Measurements from ENCODE around the gene C15orf39. TPM values are rescaled to one million over a fixed set of nuclear protein-coding genes. Genes with fewer than 3 reads are reported as not detected.

Gene C15orf39
- total and polyA plus RNA-seq, 9 of the 15 experiments (the other 6 are each of a cell fraction or from before 2014, with no cell fraction given) = 0.31 to 29.8 (median 4.4) TPM

GRCh38 chr15:75178171-75178937, 23.3 kb upstream of the C15orf39 start (continued):
- TF ChIP-seq ZNF592 (IDR thresholded peaks at IDR 0.05) = peak; percentile 21
- TF ChIP-seq JUN (IDR thresholded peaks at IDR 0.05; ENCODE audit: borderline replicate concordance, low read depth, low read length) = no peak
- no peak for TF ChIP-seq JUN (CRISPR knock-in tag; IDR thresholded peaks at IDR 0.05; ENCODE audit: borderline replicate concordance)
- TF ChIP-seq KAT8 (IDR thresholded peaks at IDR 0.05; ENCODE audit: low read depth) = no peak
- no peak for TF ChIP-seq ZBTB43 (CRISPR knock-in tag; IDR thresholded peaks at IDR 0.05)
- no peak for TF ChIP-seq PATZ1 (CRISPR knock-in tag; IDR thresholded peaks at IDR 0.05; ENCODE audit: borderline replicate concordance)
- no peak for TF ChIP-seq RAD51 (IDR thresholded peaks at IDR 0.05; ENCODE audit: borderline replicate concordance, low read depth)
- no peak for TF ChIP-seq ZC3H11A (IDR thresholded peaks at IDR 0.05; ENCODE audit: low read depth, low read length)
- TF ChIP-seq CCNT2 (IDR thresholded peaks at IDR 0.05; ENCODE audit: borderline replicate concordance, extremely low read depth, insufficient read length, low read depth, low read length) = peak; percentile 64
- no peak for TF ChIP-seq FOXA3 (CRISPR knock-in tag; conservative IDR thresholded peaks at IDR 0.05 in 1 of 2, IDR thresholded peaks at IDR 0.05 in 1 of 2)
- no peak for TF ChIP-seq ZNF398 (CRISPR knock-in tag; IDR thresholded peaks at IDR 0.05)
- no peak for TF ChIP-seq TAF9B (IDR thresholded peaks at IDR 0.05; ENCODE audit: partially characterized antibody)
- TF ChIP-seq KDM4B (IDR thresholded peaks at IDR 0.05; ENCODE audit: borderline replicate concordance in 2 of 2, low read depth in 1 of 2) = no peak
- TF ChIP-seq ARID3B (CRISPR knock-in tag; IDR thresholded peaks at IDR 0.05; ENCODE audit: borderline replicate concordance) = no peak
